Eye (tissue), 1 donor: ENCODE results near the gene MSI1.

Experiments used
- DNase-seq: peaks from one replicate; pipeline ENCODE4 v3.0.0-alpha.2; 2015

The MSI1 gene

GRCh38 chr12:120376934-120377572 lies 8.1 kb upstream of the MSI1 start:
- DNase-seq: no peak

- no peak for DNase-seq
These were observed 7.5 kb upstream of the MSI1 start for GRCh38 chr12:120376416-120376815.

DNA sequence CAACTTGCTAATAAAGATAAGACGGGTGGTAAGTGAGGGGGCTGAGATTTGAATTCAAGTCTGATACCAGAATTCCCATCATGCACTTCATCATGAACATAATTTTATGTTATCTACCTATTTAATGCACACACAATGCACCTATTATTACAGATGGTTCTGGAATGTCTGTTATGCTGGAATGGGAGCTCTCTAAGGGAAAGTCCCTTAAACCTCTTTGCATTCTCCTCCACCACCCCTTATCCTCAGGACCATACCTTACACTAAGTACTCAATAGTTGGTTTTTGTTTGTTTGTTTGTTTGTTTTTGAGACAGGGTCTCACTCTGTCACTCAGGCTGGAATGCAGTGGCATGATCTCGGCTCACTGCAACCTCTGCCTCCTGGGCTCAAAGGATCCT lies 7.0 kb upstream of the MSI1 start:
- no peak for DNase-seq

DNA sequence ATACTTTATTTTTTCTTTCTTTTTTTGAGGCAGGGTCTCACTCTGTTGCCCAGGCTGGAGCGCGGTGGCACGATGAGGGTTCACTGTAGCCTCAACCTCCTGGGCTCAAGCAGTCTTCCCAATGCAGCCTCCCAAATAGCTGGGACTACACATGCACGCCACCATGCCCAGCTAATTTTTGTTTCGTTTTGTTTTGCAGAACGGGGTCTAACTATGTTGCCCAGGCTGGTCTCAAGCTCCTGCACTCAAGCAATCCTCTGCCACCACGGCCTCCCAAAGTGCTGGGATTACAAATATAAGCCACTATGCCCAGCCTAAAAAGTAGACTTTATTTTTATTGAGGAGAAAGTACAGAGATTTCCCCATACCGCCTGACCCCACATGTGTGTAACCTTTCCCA lies 4.7 kb upstream of the MSI1 start:
- DNase-seq: no peak

DNA sequence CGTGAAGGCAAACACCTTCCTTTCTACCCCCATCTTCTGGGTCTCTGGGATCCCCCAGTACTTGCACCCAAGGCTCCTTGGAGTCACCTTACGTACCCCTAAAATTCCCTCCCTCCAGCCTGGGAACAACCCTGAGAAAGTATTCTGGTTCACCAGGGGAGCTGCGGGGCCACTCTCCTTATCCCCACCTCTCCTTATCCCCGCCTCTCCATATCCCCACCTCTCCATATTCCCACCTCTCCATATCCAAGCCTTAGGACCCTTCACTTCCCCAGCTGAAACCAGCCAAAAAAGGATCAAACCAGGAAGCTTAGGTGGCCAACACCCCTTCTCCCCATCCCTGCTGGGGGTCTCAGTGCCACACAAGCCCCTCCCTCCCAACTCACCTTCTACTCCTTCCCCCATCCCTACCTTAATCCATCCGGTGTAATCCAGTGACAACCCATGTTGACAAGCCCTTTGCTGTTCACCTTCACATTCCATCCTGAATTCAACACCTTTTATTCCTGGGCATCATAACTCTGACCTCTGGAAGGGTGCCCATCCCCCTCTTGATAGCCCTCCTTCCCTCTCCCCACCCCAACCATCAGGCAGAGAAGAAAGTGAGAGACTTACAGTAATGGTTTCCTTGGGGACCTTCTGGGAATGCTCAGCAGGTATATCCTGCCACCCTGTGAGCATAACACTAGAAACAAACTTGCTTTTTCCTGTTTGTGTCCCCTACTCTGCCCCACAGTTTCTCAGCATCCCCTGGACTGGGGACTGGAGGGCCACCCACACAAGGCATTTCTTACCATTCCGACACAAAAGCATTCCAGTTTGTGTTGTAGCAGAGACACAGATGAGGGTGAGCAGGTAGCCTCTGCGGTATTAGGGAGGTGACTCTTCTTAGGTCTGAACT lies 1.6 kb upstream of the MSI1 start:
- no peak for DNase-seq

GRCh38 chr12:120369603-120370342 lies 809 bp upstream of the MSI1 start:
- DNase-seq: no peak

- peak; percentile 68 for DNase-seq
These were observed 808 bp downstream of the MSI1 start for GRCh38 chr12:120367924-120368788.

- DNase-seq: peak; percentile 86
These were observed 1.6 kb downstream of the MSI1 start for GRCh38 chr12:120367233-120367923.

GRCh38 chr12:120366845-120367232 lies 2.1 kb downstream of the MSI1 start:
- DNase-seq: no peak

GRCh38 chr12:120366341-120366705 lies 2.6 kb downstream of the MSI1 start:
- DNase-seq: no peak

- peak; percentile 49 for DNase-seq
These were observed 3.2 kb downstream of the MSI1 start for GRCh38 chr12:120365675-120366340.

DNA sequence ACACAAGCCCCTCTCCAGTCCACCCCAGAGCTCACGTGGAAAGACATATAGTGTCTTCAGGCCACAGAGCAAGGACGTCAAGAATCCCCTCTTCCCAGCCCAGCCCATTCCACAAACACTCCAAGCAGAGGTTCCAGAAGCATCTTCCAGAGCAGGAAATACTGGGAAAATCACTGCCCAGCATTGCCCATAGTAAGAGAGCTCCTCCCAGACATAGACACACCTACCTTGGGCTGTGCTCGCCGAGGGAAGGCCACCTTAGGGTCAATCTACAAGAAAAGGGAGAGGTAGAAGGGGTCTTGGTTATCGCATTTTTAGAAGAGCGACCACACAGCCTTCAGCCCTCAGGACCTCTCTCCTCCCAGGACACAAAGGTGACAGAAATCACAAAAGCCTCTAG lies 4.5 kb downstream of the MSI1 start:
- DNase-seq: no peak

DNA sequence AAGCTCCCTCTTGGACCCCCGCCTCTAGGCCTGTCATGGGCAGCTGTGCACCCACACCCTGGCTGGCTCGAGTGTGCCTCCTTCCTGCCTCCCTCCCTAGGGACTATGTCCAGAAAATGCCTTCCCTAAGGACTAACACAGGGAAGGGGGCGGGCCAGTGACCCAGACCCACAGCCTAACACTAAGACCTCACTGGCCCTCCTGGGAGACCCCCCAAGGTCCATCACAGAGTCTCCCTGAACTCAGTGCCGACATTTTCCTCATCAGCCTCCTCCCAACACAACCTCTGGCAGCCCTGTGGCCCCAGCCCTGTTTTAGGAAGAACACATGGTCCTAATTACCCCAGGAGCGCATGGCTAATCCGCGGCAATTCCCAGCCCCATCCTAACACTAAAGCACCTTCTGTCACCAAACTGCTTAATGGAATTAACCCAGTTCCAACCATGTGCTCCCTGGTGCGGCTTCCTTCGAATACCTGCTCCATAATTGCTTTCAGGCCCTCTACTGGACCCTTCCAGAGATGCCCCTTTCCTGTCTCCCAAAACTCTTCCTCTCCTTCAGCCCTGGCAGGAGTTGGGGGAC lies 5.6 kb downstream of the MSI1 start:
- peak; percentile 72 for DNase-seq

GRCh38 chr12:120362516-120363273 lies 6.3 kb downstream of the MSI1 start:
- DNase-seq: peak; percentile 70

DNA sequence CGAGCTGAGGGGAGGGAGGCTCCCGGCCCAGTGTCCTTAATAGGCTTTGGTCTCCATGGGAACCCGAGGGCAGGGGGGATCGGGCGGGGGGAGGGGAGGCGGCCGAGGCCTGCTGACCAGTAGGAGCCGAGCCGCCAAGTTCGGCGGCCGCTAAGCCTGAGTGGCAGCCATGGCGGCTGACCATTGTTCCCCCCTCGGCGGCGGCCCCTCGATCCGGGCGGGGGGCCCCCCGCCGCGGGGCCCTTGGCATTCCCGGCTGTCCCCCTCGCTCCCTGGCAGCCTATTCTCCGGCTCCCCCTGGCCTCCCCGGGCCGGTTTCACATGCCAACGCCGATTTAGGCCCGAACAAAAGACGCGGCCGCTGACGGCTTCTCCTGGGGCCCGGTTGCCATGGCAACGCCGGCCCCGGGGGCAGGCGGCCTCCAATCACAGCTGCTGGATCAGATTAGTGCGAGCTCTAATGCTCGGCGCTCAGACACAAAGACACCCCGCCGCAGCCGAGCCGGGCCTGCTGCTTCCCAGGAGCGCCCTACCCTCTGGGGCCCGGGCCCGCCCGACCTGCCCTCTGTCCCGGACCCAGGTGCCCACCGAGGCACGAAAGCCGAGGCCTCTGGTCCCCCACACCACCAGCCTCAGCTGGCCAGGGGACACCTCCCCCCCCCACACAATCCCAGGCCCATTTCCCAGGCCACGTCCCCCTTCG lies 7.3 kb downstream of the MSI1 start:
- peak; percentile 98 for DNase-seq

- DNase-seq: no peak
These were observed 9.8 kb downstream of the MSI1 start for GRCh38 chr12:120359128-120359527.

- DNase-seq: no peak
These were observed 10.4 kb downstream of the MSI1 start for GRCh38 chr12:120358412-120359100.

DNA sequence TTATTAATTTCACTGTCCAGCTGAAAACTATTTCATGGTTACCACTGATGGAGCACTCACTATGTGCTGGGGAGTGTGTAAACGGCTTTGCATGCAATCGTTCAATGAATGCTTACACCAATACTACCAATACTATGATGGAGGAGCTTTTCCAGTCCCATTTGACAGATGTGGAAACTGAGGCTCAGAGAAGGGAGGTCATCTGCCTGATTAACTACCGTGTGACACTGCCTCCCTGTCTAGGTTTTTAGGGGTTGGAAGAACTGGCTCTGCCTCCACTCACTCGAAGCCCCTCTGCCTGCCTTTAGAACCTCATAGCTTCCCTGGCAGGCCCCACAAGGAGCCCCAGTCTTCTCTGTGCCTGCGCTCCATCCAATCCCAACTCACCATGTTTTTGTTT lies 11.9 kb downstream of the MSI1 start:
- DNase-seq: no peak

GRCh38 chr12:120356567-120357030 lies 12.4 kb downstream of the MSI1 start:
- DNase-seq: peak; percentile 90
